NCI-H2029 (cell line): ENCODE results near the gene PTPDC1.
"Not testable (repeated sequence)": the region's sequence is repeated elsewhere in the genome, so short reads cannot be mapped to it uniquely, and the experiment has no call there.

Experiments
- DNase-seq: peaks from one replicate; lab custom pipeline; 2025; lab: John Stamatoyannopoulos, UW

Gene PTPDC1

DNA sequence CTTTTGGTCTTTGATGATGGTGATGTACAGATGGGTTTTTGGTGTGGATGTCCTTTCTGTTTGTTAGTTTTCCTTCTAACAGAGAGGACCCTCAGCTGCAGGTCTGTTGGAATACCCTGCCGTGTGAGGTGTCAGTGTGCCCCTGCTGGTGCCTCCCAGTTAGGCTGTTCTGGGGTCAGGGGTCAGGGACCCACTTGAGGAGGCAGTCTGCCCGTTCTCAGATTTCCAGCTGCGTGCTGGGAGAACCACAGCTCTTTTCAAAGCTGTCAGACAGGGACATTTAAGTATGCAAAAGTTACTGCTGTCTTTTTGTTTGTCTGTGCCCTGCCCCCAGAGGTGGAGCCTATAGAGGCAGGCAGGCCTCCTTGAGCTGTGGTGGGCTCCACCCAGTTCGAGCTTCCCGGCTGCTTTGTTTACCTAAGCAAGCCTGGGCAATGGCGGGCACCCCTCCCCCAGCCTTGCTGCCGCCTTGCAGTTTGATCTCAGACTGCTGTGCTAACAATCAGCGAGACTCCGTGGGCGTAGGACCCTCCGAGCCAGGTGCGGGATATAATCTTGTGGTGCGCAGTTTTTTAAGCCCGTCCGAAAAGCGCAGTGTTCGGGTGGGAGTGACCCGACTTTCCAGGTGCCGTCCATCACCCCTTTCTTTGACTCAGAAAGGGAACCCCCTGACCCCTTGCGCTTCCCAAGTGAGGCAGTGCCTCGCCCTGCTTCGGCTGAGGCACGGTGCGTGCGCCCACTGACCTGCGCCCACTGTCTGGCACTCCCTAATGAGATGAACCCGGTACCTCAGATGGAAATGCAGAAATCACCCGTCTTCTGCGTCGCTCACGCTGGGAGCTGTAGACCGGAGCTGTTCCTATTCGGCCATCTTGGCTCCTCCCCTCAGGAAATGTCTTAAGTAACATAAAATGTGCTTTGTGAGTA is 10.2 kb downstream of the PTPDC1 start:
- not testable (repeated sequence) for DNase-seq

GRCh38 chr9:94096819-94097577 is 12.7 kb downstream of the PTPDC1 start:
- no peak for DNase-seq

GRCh38 chr9:94097788-94098414 is 13.6 kb downstream of the PTPDC1 start:
- DNase-seq, result no peak

DNA sequence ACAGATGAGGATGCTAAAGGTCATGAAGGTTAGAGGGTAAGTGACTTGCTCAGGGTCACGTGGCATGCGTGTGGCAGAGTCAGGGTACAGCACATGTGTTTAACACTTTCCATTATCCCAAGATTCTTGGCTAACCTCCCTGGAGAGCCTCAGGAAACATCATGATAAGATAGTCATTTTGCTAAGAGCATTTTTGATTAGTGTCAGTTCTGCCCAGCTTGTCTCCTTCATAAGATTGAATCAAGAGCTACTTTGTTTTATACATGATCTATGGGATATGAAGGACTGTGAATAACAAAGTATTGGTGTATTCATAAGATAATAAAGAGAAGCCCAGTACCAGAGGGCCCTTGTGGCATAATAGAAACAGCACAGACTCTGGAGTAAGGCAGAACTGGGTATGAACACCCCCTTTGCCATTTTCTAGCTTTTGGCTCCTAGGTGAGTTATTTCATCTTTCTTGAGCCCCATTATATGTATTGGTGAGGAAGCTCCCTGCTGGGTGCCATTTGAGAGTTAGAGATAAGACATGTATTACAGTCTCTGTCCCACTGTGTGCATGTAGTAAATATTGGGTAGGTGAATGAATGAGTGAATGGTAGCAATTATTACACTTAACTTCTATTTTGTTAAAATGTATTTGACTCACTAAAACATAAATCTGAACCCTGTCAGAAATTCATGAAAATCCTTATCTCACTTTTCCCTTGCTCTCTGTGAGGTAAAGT is 16.1 kb downstream of the PTPDC1 start:
- no peak for DNase-seq

DNA sequence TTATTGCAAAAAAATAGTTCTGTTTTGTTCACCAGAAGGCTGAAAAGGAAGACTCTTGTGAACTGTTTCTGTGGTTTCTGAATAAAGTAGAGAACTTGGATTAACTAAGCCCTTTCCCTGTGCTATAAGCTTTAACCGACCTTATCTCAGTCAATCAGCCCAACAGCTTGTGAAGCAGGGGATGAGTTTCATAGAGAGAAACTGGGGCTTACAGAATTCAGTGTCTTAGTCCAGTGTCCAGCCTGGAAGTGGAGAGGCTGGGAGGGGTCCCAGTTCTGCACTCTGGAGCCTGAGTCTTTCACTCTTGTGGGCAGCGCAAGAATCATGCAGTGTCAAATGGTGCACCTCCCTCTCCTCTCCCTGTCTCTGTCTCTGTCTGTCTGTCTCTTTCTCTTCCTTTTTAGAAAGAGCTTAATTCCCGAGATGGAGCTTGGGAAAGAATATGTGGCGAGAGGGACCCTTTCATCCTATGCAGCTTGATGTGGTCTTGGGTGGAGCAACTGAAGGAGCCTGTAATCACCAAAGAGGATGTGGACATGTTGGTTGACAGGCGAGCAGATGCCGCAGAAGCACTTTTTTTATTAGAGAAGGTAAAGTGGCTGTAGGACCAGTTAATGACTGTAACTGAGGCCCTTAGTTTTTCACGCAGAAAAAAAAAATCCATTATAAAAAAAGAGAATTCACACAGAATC is 17.0 kb downstream of the PTPDC1 start:
- DNase-seq, result no peak

DNA sequence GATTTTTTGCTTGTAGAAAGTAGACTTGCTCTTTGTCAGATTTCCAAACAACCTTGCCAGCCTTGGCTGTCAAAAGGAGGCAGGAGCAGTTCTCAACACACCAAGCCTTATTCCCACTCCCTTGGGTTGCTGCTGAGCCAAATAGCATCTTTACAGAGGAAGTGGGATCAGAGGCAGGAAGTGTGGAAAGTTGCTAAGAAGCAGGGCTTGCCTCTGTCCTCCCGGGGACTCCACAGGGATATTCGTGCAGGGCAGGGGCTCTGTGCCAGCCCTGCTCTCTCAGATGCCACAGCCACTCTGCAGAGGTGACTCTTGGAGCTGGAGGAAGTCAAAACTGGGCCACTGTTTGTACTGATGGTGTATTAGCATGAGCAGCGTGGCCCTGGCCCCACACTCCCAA is 24.3 kb downstream of the PTPDC1 start:
- DNase-seq, result no peak

- DNase-seq, result no peak
Observed at GRCh38 chr9:94110821-94111252, 26.6 kb downstream of the PTPDC1 start.

- no peak for DNase-seq
Observed at GRCh38 chr9:94111446-94111845, 27.2 kb downstream of the PTPDC1 start.

GRCh38 chr9:94112716-94113465 is 28.6 kb downstream of the PTPDC1 start:
- DNase-seq, result no peak

- DNase-seq, result not testable (repeated sequence)
Observed at GRCh38 chr9:94120088-94120487, 35.8 kb downstream of the PTPDC1 start.

DNA sequence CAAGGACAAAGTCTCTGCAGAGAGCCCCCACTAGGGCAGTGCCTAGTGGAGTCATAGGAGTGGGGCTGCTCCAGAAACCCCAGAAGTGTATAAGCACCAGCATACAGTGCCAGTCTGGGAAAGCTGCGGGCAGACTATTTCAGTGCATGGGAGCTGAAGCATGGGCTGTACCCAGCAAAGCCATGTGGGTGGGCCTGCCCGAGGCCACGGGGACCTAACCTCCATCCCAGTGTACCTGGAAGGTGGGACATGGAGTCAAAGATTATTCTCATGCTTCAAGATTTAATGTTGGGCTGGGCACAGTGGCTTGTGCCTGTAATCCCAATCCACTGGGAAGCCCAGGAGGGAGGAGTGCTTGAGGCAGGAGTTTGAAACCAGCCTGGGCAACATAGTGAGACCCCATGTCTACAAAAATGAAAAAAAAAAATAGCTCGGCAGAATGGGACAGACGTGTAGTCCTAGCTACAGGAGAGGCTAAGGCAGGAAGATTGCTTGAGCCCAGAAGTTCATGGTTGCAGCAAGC is 36.7 kb downstream of the PTPDC1 start:
- no peak for DNase-seq

DNA sequence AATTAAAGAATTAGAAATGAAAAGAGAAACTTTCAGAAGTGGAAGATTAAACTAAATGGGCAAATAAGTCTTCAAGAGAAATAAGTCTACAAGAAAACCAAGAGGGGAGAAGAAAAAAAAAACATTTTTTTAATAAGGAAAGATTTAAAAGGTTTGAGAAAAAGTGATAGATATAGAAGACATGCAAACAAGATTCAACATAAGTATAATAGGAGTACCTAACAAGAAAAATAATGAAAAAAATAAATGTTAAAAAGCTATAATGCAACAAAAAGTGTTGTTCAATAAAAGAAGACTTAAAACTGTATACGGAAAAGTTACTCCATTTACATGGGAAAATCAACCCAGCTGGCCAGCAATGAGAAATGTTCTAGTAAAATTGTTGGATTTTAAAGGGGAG is 42.6 kb downstream of the PTPDC1 start:
- no peak for DNase-seq

- DNase-seq, result no peak
Observed at GRCh38 chr9:94127806-94128205, 43.5 kb downstream of the PTPDC1 start.

DNA sequence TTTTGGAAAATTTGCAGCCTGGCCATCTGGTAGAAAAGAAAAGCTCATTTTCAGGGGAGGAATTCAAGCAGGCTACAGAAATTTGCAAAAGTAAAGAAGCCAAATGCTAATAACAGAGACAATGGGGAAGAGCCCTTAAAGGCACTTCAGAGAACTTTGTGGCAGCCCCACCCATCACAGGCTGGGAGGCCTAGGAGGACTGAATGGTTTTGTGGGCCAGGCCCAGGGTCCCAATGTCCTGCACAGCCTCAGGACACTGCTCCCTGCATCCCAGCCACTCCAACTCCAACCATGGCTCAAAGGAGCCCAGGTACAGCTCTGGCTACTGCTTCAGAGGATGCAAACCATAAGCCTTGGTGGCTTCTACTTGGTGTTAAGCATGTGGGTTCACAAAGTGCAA is 44.3 kb downstream of the PTPDC1 start:
- DNase-seq, result no peak

GRCh38 chr9:94134629-94135028 is 50.4 kb downstream of the PTPDC1 start:
- no peak for DNase-seq

GRCh38 chr9:94135222-94135621 is 51.0 kb downstream of the PTPDC1 start:
- DNase-seq, result no peak

DNA sequence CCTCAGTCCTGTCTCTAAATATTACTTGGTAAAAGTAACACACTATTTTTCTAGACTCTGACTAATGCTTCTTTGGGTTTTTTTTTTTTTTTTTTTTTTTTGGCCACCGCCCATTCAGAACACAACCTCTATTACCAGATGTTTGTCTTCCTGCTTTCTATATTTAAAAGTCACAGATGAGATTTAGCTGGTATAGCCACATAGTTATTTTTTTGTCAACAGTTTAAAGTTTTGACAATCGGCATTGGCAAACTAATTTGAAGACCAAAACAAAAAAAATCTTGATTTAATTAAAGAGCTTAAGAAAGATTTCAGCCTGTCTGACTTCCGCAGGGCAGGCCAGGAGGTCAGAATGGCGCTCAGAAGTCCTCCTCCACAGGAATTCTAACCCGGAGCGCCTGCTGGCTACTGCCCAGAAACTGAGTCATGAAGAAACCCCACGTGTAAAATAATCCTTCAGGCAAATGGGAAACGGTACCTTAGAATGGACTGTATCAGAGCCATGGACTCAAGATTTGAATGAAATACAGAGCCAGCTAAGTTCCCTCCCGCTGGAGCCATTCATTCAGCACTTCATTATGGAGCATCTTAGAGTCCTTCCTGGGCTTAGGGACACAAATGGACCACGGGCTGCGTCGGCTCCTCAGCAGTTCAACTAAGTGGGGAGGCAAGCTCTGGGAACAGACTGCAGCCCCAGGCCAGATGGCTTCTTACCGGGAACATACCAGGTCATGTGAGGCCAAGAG is 55.6 kb downstream of the PTPDC1 start:
- no peak for DNase-seq

DNA sequence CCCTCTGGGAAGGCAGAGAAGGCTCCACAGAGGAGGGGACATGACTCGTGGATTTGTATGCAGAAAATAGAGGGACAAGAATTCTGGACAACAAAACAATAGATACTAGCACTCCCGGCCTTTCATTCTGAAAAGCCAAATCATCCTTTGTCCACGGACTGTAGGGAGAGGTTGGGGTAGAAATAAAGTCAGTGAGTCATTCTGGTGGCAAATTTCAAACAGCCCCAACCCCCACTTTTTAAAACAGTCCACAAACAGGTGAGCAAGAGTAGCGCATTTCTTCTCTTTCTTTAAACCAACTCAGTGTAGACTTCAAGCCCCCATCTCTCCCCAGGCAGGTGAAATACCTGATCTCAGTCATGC is 56.1 kb downstream of the PTPDC1 start:
- DNase-seq, result no peak
